VCaP (cell line): ENCODE measurements around the gene POLR2H.

Experiments
- H3K27ac ChIP-seq: fragments of 450-650 bp; 2 replicates; pipeline ENCODE4 v1.5.1; 2017
- CTCF ChIP-seq: fragments of 450-650 bp; conservative IDR thresholded peaks from 2 replicates; pipeline ENCODE4 v1.5.1; 2017; ENCODE audit warnings: mild to moderate bottlenecking, moderate library complexity

Gene POLR2H

GRCh38 chr3:184387174-184387714, 25.7 kb downstream of the POLR2H start:
- no peak for TF ChIP-seq CTCF
- H3K27ac ChIP-seq, result no peak overlapping the region

GRCh38 chr3:184388164-184388935, 26.8 kb downstream of the POLR2H start:
- no peak for TF ChIP-seq CTCF
- no peak overlapping the region for H3K27ac ChIP-seq

- no peak for TF ChIP-seq CTCF
- H3K27ac ChIP-seq, result no peak overlapping the region
Observed at GRCh38 chr3:184388936-184389230, 27.4 kb downstream of the POLR2H start.

- no peak overlapping the region for H3K27ac ChIP-seq
- TF ChIP-seq CTCF, result no peak
Observed at GRCh38 chr3:184389384-184389783, 27.9 kb downstream of the POLR2H start.

- H3K27ac ChIP-seq, result no peak overlapping the region
- TF ChIP-seq CTCF, result no peak
Observed at GRCh38 chr3:184389935-184390528, 28.5 kb downstream of the POLR2H start.

- H3K27ac ChIP-seq, result no peak overlapping the region
- TF ChIP-seq CTCF, result no peak
Observed at GRCh38 chr3:184391266-184391665, 29.8 kb downstream of the POLR2H start.

- TF ChIP-seq CTCF, result no peak
- no peak overlapping the region for H3K27ac ChIP-seq
Observed at GRCh38 chr3:184395320-184395660, 33.8 kb downstream of the POLR2H start.
